GM21786 (cell line): ENCODE data around the gene IBTK.
"Not testable (repeated sequence)": the region's sequence is repeated elsewhere in the genome, so short reads cannot be mapped to it uniquely, and the experiment has no call there.

Experiments
- ATAC-seq: cut with Tn5 transposase; IDR thresholded peaks from one replicate; pipeline ENCODE4 v1.9.1; 2021; ENCODE audit not compliant: unreplicated experiment

The IBTK gene

DNA sequence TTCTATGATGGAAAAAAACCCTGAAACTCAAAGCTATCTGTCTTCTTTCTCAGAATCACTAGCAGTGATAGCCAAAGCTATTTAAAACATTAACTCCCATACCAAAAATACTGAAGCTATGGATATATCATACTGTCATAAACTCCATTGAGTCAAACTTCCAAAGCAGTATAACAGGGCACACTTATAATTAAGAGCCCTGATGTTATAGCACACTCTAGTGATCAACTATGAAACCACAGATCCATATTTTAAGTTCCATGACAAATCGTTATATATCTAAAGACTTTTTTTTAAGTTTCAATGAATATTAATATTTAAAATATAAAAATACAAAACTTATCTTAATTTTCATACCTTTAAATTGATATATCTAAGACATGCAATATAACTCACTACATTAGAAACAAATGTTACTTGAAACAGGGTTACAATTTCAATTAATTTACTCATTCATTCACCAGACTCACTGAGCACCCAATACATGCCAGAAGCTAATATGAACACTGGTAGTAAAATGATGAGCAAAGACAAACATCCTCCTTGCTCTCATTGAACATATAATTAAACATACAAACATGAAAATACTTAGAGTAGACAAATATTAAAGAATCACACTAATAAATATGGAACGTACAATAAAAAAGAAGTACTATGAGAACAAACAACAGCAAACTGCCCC is 69.3 kb downstream of the IBTK start:
- ATAC-seq, result no peak

DNA sequence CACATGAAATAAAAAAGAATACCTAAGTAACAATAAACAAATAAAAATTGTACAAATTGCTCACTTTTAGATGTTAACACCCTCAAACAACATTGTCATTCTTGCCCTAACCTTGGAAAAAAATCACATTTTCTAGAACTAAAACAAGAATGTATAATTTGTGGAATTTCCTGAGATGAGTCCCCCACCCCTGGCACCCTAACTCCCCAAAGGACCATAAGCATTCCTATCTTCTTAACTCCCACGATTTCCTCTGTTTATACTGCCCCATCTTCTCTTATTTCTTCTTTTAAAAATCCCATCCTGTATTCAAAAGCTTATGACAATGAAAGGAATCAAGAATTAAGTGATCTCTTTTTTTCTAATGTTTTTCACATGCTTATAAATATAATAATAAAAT is 70.9 kb downstream of the IBTK start:
- no peak for ATAC-seq

- ATAC-seq, result no peak
These were observed 75.0 kb downstream of the IBTK start for GRCh38 chr6:82172594-82172993.

DNA sequence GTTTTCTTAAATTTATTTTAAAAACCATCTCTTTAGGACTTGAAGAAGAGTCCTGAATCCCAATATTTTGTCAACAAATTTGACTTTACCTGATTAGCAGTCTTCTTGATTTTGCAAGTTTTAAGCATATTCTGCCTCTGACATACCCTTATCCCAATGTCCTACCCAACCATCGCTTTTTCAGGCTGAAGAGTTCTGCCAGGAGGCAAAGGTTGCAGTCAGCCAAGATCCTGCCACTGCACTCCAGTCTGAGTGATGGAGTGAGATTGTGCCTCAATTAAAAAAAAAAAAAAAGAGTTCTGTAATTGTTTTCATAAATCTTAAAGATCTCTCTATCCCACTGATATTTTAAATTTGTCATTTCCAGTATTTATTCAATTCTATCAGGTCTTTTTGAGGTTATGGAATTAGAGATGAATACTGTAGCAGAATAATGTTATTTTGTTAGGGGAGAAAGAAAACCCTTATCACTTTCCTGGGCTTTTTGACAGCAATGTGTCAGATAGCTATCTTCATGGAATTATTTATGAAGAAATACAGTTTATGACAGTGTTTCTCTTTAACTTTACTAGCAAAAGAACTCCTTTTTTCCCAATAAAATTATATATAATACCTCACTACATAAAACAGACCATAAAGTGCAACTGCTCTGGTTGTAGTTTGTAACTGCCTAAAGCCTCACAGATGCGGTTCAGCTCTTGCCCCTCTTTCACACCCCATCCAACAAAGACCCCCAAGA is 78.2 kb downstream of the IBTK start:
- ATAC-seq, result no peak

- ATAC-seq, result no peak
These were observed 81.1 kb downstream of the IBTK start for GRCh38 chr6:82166493-82166892.

DNA sequence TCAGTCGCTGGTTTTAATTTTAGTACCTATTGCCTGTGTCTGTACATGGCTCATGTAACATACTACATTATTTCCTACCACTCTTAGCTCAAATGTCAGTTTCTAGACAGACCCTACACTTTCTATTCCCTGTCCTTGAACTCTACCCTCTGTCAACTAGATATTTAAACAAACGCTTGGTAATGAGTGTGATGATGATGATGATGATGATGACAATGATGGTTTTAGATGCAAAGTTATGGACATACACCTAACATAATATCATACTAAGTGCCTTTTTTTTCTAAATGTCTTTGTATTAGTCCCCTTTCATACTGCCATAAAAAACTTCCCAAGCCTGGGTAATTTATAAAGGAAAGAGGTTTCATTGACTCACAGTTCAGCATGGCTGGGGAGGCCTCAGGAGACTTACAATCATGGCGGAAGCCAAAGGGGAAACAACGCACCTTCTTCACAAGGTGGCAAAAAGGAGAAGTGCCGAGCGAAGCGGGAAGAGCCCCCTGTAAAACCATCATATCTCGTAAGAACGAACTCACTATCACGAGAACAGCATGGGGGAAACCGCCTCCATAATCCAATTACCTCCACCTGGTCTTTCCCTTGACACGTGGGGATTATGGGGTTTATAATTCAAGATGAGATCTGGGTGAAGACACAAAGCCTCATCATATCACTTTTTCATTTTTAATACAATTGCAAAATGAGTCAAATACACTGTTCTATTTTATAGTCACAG is 87.1 kb downstream of the IBTK start:
- no peak for ATAC-seq

GRCh38 chr6:82152786-82153185 is 94.8 kb downstream of the IBTK start:
- ATAC-seq, result not testable (repeated sequence)

GRCh38 chr6:82151147-82151546 is 96.4 kb downstream of the IBTK start:
- not testable (repeated sequence) for ATAC-seq

- ATAC-seq, result no peak
These were observed 101.6 kb downstream of the IBTK start for GRCh38 chr6:82145926-82146452.

- no peak for ATAC-seq
These were observed 102.6 kb downstream of the IBTK start for GRCh38 chr6:82144852-82145340.

DNA sequence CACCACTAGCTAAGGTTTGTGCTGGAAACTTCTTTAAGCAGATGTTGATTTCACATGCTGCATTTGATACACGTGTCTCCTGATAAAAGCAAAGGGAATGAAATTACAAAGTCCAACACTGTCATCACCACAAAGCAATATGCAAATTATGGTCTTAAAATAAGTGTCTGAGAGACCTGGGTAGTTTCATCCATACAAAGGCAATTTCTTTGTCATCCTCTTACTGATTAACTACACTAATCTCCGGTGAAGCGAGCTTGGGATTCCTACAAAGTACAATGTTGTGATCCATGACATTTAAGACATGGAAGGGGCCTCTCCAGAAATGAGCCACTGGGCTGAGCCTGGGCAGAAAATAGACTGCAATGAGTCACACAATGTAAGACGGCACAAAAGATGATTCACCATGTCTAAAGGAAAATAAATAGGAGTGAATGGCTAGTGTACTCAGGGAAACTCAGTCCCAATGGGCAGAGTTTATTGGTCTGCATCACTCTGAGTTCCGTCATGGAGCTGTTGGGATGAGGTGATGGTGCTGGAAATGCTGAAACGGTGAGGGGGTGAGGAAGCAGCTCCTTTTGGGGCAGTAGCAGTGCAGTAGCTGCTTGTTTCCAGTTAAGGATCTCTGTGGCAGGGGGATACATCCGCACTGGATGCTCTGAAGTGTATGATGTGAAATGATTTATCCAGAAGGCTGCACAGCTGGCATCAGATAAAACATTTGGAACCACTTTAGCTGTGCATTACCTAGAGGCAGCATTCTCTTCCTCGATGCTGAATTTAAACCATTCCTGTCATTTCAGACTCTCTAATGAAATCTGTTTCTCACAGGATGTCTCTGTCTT is 103.3 kb downstream of the IBTK start:
- ATAC-seq, result peak; percentile 84

- ATAC-seq, result no peak
These were observed 104.5 kb downstream of the IBTK start for GRCh38 chr6:82143041-82143481.

GRCh38 chr6:82142524-82142923 is 105.0 kb downstream of the IBTK start:
- no peak for ATAC-seq

GRCh38 chr6:82138075-82138791 is 109.3 kb downstream of the IBTK start:
- no peak for ATAC-seq

GRCh38 chr6:82131441-82131840 is 116.1 kb downstream of the IBTK start:
- no peak for ATAC-seq

DNA sequence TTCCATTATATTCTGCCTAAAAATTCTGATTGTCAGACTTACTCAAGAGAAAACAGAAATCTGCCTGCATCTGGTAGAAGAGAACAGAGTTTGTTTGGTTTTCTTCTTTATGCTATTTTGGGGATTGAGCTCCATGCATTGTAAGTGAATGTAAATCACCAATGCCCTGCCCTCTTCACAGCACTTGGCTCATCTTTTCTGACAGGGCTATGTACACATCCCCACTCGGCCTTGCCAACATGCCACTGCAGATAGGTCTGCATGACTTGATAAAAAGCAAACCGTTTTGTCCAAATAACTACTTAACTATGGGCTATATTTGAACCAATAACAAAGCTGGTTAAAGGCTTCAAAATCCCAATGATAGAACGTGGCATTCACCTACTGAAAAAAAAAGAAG is 117.7 kb downstream of the IBTK start:
- no peak for ATAC-seq

DNA sequence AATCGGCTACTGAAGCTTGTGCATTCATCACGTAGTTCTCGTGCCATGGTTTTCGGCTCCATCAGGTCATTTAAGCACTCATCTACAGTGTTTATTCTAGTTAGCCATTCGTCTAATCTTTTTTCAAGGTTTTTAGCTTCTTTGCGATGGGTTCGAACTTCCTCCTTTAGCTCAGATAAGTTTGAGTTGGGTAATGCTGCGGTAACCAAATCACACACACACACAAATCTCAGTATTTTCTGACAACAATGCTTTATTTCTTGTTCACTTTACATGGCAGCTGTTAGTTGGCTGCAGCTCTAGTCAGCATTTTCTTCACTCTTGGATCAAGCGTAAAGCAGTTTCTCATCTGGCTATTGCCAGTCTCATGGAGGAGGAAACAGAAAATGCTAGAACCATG is 118.6 kb downstream of the IBTK start:
- ATAC-seq, result not testable (repeated sequence)

DNA sequence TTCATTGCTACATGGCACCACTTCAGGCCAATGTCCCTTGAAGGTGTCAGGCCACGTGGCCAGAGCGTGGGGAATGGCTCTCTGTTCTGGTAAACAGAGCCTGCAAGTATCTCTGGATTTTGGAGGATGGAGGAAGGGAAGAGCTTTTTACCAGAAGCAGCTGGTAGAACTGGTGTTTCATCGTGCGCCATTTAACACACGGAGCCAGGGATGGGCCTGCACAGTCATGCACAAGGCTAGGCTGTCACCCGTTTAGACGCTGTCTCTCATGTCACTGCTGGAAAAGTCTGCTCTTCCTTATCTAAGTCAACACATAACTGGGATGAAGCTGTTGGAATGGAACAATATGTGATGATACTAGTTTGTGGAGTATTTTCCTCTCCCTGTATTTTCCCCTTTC is 123.9 kb downstream of the IBTK start:
- ATAC-seq, result no peak
